Mucosa of rectum (tissue), 2 donors: ENCODE data around the gene DUS1L.

Experiments
- H3K27ac ChIP-seq, 2 donors: one replicate each; pipeline ENCODE4 v1.7.0; 2013; ENCODE audit warnings: inconsistent platforms in 2 of 2, low read depth in 2 of 2, low read length in 2 of 2
- H3K27me3 ChIP-seq, 2 donors: one replicate each; pipeline ENCODE4 v1.7.0; 2013; ENCODE audit warnings: low read length in 2 of 2; ENCODE audit not compliant: control insufficient read depth in 2 of 2, insufficient read depth in 2 of 2
- H3K36me3 ChIP-seq, 2 donors: one replicate each; pipeline ENCODE4 v1.7.0; 2013; ENCODE audit warnings: low read length in 2 of 2; ENCODE audit not compliant: control insufficient read depth in 2 of 2, insufficient read depth in 2 of 2
- H3K4me1 ChIP-seq, 2 donors: one replicate each; pipeline ENCODE4 v1.7.0; 2013; ENCODE audit warnings: low read length in 2 of 2, mild to moderate bottlenecking in 1 of 2; ENCODE audit not compliant: control insufficient read depth in 2 of 2, insufficient read depth in 2 of 2
- H3K4me3 ChIP-seq, 2 donors: one replicate each; pipeline ENCODE4 v1.7.0; 2013; ENCODE audit warnings: low read length in 2 of 2
- H3K9ac ChIP-seq, 2 donors: one replicate each; pipeline ENCODE4 v1.7.0; 2013; ENCODE audit warnings: low read length in 2 of 2, low read depth in 1 of 2, mild to moderate bottlenecking in 1 of 2
- H3K9me3 ChIP-seq, 2 donors: one replicate each; pipeline ENCODE4 v1.7.0; 2013; ENCODE audit warnings: low read length in 2 of 2; ENCODE audit not compliant: control insufficient read depth in 2 of 2
- donor health status: healthy.
- donor health status: Normal muscosa, but diverticular disease.

The DUS1L gene

GRCh38 chr17:82100502-82101298 lies 35.1 kb upstream of the DUS1L start:
- Histone ChIP-seq H3K4me1 (peaks cover 30 to 47% of the 10 kb centered on the region in 2 donors), H3K4me3 (no peak overlapping the region), H3K36me3 (peaks cover 0 to 1% of the 10 kb centered on the region in 2 donors), H3K9me3 (no peaks in the 10 kb centered on the region), H3K9ac (no peak overlapping the region), H3K27ac (no peak overlapping the region), H3K27me3 (no peaks in the 10 kb centered on the region)

GRCh38 chr17:82098939-82099763 lies 33.5 kb upstream of the DUS1L start:
- Histone ChIP-seq H3K9ac (peak overlapping the region; percentile 68 to 81), H3K27ac (peak overlapping the region; percentile 96 to 97), H3K36me3 (peaks cover 4 to 6% of the 10 kb centered on the region in 2 donors), H3K4me1 (peaks cover 28 to 41% of the 10 kb centered on the region in 2 donors), H3K9me3 (no peaks in the 10 kb centered on the region), H3K4me3 (peak overlapping the region; percentile 62 to 70), H3K27me3 (no peaks in the 10 kb centered on the region)

GRCh38 chr17:82098169-82098938 lies 32.8 kb upstream of the DUS1L start, which contains the start of gene FASN:
FASN (minus strand) TSS chr17:82098236; CDS start chr17:82096445, 1,791 bp downstream.
- H3K36me3 ChIP-seq = peaks cover 8 to 9% of the 10 kb centered on the region in 2 donors
- H3K4me1 ChIP-seq = peaks cover 27 to 35% of the 10 kb centered on the region in 2 donors
- no peaks in the 10 kb centered on the region for H3K9me3 ChIP-seq
- H3K27ac ChIP-seq = peak within 1 kb of the TSS; percentile 96 to 97
- peak within 1 kb of the TSS; percentile 68 to 86 for H3K9ac ChIP-seq
- no peaks in the 10 kb centered on the region for H3K27me3 ChIP-seq
- H3K4me3 ChIP-seq = peak within 1 kb of the TSS; percentile 64 to 70

- H3K4me1 ChIP-seq = peaks cover 27 to 35% of the 10 kb centered on the region in 2 donors
- peak overlapping the region; percentile 64 to 70 for H3K4me3 ChIP-seq
- H3K36me3 ChIP-seq = peaks cover 11 to 14% of the 10 kb centered on the region in 2 donors
- no peaks in the 10 kb centered on the region for H3K27me3 ChIP-seq
- peak overlapping the region; percentile 96 to 97 for H3K27ac ChIP-seq
- peak overlapping the region in 1 of 2 donors; percentile 86 for H3K9ac ChIP-seq
- no peaks in the 10 kb centered on the region for H3K9me3 ChIP-seq
Observed at GRCh38 chr17:82097919-82098168, 32.2 kb upstream of the DUS1L start.

DNA sequence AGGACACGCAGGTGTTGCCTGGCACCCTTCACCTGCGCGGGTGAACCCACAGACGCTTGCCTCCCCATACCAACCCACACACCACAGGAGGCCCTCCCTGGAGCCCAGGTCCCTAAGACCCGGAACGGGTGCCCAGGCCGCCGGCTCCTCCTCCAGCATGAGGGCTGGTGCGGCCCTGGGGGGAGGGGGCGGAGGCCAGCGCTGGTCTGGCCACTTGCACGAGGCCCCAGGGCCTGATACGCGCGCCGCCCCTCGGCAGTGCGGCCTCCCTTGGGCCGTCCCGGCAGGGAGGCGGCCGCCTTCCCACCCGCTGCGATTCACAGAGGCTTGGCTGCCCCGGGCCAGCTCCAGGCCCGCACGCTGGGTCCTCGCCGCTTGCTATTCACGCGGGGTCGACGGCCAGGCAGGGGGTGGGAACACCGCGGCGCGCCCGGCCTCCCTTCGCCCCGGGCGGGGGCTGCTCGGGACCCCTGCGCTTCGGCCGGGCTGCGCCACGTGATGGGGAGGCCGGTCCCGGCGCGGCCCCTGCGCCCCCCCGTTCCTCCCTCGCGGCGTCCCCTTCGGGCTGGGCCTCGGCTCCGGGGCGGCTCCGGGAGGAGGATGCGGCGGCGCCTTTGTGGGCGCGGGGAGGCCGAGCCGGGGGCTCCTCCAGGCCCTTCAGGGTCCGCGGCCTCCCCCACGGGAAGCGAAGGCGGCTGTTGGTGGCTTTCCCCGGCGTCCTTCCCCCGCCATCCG lies 31.7 kb upstream of the DUS1L start:
- Histone ChIP-seq H3K36me3 (peaks cover 11 to 15% of the 10 kb centered on the region in 2 donors), H3K27me3 (no peaks in the 10 kb centered on the region), H3K9ac (peak overlapping the region; percentile 32 to 86), H3K4me1 (peaks cover 27 to 35% of the 10 kb centered on the region in 2 donors), H3K9me3 (no peaks in the 10 kb centered on the region), H3K27ac (peak overlapping the region; percentile 96 to 97), H3K4me3 (peak overlapping the region; percentile 64 to 70)

GRCh38 chr17:82096709-82097183 lies 31.1 kb upstream of the DUS1L start:
- Histone ChIP-seq H3K4me1 (peaks cover 25 to 34% of the 10 kb centered on the region in 2 donors), H3K27ac (peak overlapping the region in 1 of 2 donors; percentile 97)

GRCh38 chr17:82095777-82096708 lies 30.4 kb upstream of the DUS1L start:
- peaks cover 18 to 26% of the 10 kb centered on the region in 2 donors for H3K36me3 ChIP-seq
- H3K4me3 ChIP-seq = no peak overlapping the region
- H3K27ac ChIP-seq = no peak overlapping the region
- H3K27me3 ChIP-seq = no peaks in the 10 kb centered on the region
- peaks cover 20 to 27% of the 10 kb centered on the region in 2 donors for H3K4me1 ChIP-seq
- H3K9ac ChIP-seq = peak overlapping the region in 1 of 2 donors; percentile 86
- no peaks in the 10 kb centered on the region for H3K9me3 ChIP-seq

More at GRCh38 chr17:82096709-82097183, 31.1 kb upstream of the DUS1L start:
- Histone ChIP-seq H3K9ac (peak overlapping the region; percentile 32 to 86), H3K9me3 (no peaks in the 10 kb centered on the region), H3K27me3 (no peaks in the 10 kb centered on the region), H3K4me3 (peak overlapping the region; percentile 64 to 70), H3K36me3 (peaks cover 13 to 19% of the 10 kb centered on the region in 2 donors)

DNA sequence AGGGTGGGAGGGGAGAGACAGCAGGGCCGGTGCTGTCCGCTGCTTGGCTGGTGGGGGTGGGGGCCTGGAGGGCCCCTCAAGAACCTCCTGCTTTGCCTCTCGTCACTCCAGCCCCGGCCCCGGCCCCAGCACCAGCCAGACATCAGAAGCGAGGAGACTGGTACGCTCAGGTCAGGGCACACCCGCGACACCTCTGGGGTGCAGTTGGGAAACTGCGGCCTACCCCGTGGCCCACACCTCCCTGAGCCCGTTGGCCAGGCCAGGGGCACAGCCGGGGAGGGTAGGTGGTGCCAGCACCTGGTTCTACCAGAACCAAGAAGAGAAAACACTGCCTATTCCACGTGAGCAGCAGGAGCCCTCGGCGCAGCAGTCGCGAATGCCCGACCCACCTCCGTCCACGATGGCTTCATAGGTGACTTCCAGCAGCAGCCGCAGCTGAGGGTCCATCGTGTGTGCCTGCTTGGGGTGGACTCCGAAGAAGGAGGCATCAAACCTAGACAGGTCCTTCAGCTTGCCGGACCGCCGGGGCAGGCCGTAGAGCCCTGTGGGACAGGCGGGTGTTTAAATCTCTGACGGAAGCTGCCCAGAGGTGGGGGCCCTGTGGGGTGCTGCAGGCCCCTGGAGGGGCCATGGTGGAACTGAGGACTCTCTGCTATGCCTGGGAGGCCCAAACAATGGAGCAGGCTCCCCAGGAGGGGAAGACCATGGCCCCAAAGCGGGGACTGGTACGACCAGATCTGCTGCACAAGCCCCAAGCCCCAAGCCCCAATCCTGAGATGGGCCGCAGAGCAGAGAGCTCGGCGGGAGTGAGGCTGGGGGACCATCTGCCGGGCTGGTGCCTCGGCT lies 29.6 kb upstream of the DUS1L start:
- Histone ChIP-seq H3K4me1 (peaks cover 17 to 22% of the 10 kb centered on the region in 2 donors), H3K36me3 (peaks cover 25 to 31% of the 10 kb centered on the region in 2 donors), H3K4me3 (no peak overlapping the region), H3K27me3 (no peaks in the 10 kb centered on the region), H3K9me3 (no peaks in the 10 kb centered on the region), H3K9ac (no peak overlapping the region), H3K27ac (no peak overlapping the region)
